K562 (cell line): Measurements from ENCODE around the gene IRF2BP1. TPM values are rescaled to one million over a fixed set of nuclear protein-coding genes. Genes with fewer than 3 reads are reported as not detected.

Experiments used
- ARID1B ChIP-seq: fragments of 450-650 bp; IDR thresholded peaks from 2 replicates; pipeline ENCODE4 v1.6.1; 2016; ENCODE audit warnings: antibody characterized with exemption, mild to moderate bottlenecking, inconsistent platforms
- DACH1 ChIP-seq: fragments of 450-650 bp; IDR thresholded peaks from 2 replicates; pipeline ENCODE4 v1.6.1; 2018; ENCODE audit not compliant: partially characterized antibody
- HDAC3 ChIP-seq: fragments of 450-650 bp; IDR thresholded peaks from 2 replicates; pipeline ENCODE4 v1.6.1; 2018; ENCODE audit warnings: borderline replicate concordance, mild to moderate bottlenecking, moderate library complexity; ENCODE audit not compliant: partially characterized antibody
- KAT8 ChIP-seq: fragments of 450-650 bp; IDR thresholded peaks from 2 replicates; pipeline ENCODE4 v1.6.1; 2016; ENCODE audit warnings: low read depth, mild to moderate bottlenecking
- MTF1 ChIP-seq: fragments of 250-450 bp; sonication (Bioruptor Pico); IDR thresholded peaks from 2 replicates; pipeline ENCODE4 v1.9.0; 2021; ENCODE audit warnings: moderate library complexity, mild to moderate bottlenecking, inconsistent platforms, borderline replicate concordance
- MXI1 ChIP-seq: IDR thresholded peaks from 2 replicates; pipeline ENCODE4 v1.6.1; 2011; ENCODE audit warnings: low read depth, mild to moderate bottlenecking, improper control_type of control experiment, low read length
- PRMT5 ChIP-seq: sonication (generic); formaldehyde crosslinking; IDR thresholded peaks from 2 replicates; pipeline ENCODE4 v1.5.0; 2020; ENCODE audit warnings: missing genetic modification reagents
- SRSF1 ChIP-seq: fragments of 200-400 bp; formaldehyde crosslinking; IDR thresholded peaks from 2 replicates; pipeline ENCODE4 v1.6.1; 2017; ENCODE audit warnings: mild to moderate bottlenecking, low read depth, low read length, moderate library complexity
- SRSF9 ChIP-seq: fragments of 200-400 bp; formaldehyde crosslinking; IDR thresholded peaks from 2 replicates; pipeline ENCODE4 v1.6.1; 2017; ENCODE audit warnings: low read depth, low read length, borderline replicate concordance
- ZFP36 ChIP-seq: fragments of 150-350 bp; IDR thresholded peaks from 2 replicates; pipeline ENCODE4 v1.6.1; 2018; ENCODE audit warnings: low read length, low read depth; ENCODE audit not compliant: partially characterized antibody
- ZNF324 ChIP-seq: fragments of 250-450 bp; sonication (Bioruptor Pico); IDR thresholded peaks from 2 replicates; pipeline ENCODE4 v1.4.0; 2020; ENCODE audit warnings: mild to moderate bottlenecking
- ZNF354B ChIP-seq: fragments of 250-450 bp; sonication (Bioruptor Pico); IDR thresholded peaks from 2 replicates; pipeline ENCODE4 v1.4.0; 2020
- ZNF436 ChIP-seq: fragments of 250-450, 450-650 bp; sonication (Bioruptor Pico); formaldehyde crosslinking; IDR thresholded peaks from 2 replicates; pipeline ENCODE4 v1.7.0; 2020; ENCODE audit warnings: mild to moderate bottlenecking
- polyA plus RNA-seq, 8 experiments: library from polyadenylated mRNA; depleted of rRNA in 4 of 8; stranded (reverse) in 5 of 8; unstranded in 3 of 8; fragments of >200 nt; fragmentation: Nextera tagmentation in 2 of 8; fragmentation: Illumina TruSeq in 1 of 8; extraction: Ambion mirVana in 2 of 8; extraction: Trizol in 1 of 8; gene quantifications; 2 replicates each; pipeline versions ENCODE4 v1.2.1 to v1.2.3, GENCODE V29; 2011 to 2014; ENCODE audit warnings: inconsistent platforms in 1 of 8, missing spikeins in 1 of 8
- total RNA-seq, 7 experiments: library from RNA; depleted of rRNA in 6 of 7; stranded (reverse); fragments of >200 nt in 6 of 7; fragmentation: Illumina TruSeq in 2 of 7; extraction: Trizol in 2 of 7; gene quantifications; 2 replicates each; pipeline versions ENCODE4 v1.2.1 to v1.2.3, GENCODE V29; 2011 to 2021; ENCODE audit warnings: low replicate concordance in 1 of 7
- TF ChIP-seq, protein P1 (sequence below): IDR thresholded peaks from 2 replicates; pipeline ENCODE4 v1.6.1; 2014; ENCODE audit warnings: antibody characterized with exemption
- TF ChIP-seq, protein P2 (sequence below): fragments of 200-800 bp; sonication (Bioruptor generic); IDR thresholded peaks from 2 replicates; pipeline ENCODE4 v1.6.1; 2016; ENCODE audit warnings: missing genetic modification characterization, missing compliant biosample characterization

Gene IRF2BP1
- total and polyA plus RNA-seq, 9 of the 15 experiments (the other 6 are each of a cell fraction or from before 2014, with no cell fraction given) = 0.61 to 35.9 (median 3.5) TPM

DNA sequence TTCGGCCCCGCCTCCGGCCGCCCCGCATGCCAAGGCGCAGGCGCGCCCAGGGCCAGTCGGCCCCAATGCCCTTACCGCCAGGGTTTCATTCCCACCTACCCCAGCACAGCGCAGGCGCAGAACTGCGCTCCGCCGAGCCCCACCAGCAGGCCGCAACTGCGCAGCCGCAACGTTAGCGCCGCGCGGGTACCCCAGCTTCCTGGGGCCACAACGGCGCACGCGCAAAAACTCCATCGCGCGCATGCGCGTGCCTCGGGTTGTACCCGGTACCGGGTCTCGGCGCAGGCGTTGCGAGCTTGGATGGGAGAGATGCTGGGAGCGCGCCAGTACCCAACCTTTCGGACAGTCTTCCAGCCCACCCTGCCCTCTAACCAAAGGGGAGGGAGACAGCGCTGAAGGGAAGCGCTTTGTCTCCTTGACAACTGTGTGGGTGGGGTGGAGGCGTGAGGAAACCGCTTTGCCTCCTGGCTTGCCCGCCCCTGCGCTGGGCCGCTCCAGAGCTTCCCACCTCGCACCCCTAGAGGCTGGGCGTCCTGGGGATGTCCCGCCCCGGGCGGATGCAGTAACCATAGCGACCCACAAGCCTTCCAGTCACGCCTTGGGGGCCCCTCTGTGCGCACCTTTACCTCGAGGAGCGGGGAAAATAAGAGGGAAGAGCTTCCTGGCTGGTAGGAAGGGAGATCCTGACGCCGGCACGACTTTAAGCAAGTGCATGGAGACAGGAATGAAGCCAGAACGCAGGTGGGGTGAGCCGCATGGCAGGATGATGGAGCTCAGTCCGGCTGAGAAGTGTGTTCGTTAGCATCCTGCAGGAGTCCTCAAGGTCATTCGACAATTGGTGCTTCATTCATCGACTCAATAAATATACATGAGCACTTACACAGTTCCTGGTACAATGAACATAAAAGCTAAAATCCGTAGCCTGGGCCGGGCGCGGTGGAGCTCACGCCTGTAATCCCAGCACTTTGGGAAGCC is 17.0 kb upstream of the IRF2BP1 start (continued):
- no peak for TF ChIP-seq PRMT5 (CRISPR knock-in tag)
- TF ChIP-seq MTF1 = no peak
- no peak for TF ChIP-seq HDAC3
- no peak for TF ChIP-seq ZFP36
- TF ChIP-seq, protein P1, sequence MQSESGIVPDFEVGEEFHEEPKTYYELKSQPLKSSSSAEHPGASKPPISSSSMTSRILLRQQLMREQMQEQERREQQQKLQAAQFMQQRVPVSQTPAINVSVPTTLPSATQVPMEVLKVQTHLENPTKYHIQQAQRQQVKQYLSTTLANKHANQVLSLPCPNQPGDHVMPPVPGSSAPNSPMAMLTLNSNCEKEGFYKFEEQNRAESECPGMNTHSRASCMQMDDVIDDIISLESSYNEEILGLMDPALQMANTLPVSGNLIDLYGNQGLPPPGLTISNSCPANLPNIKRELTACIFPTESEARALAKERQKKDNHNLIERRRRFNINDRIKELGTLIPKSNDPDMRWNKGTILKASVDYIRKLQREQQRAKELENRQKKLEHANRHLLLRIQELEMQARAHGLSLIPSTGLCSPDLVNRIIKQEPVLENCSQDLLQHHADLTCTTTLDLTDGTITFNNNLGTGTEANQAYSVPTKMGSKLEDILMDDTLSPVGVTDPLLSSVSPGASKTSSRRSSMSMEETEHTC = no peak
- no peak for TF ChIP-seq ZNF436
- no peak for TF ChIP-seq KAT8
- no peak for TF ChIP-seq DACH1
- TF ChIP-seq ZNF354B (CRISPR knock-in tag) = no peak
- no peak for TF ChIP-seq SRSF9
- no peak for TF ChIP-seq MXI1
- TF ChIP-seq, protein P2, sequence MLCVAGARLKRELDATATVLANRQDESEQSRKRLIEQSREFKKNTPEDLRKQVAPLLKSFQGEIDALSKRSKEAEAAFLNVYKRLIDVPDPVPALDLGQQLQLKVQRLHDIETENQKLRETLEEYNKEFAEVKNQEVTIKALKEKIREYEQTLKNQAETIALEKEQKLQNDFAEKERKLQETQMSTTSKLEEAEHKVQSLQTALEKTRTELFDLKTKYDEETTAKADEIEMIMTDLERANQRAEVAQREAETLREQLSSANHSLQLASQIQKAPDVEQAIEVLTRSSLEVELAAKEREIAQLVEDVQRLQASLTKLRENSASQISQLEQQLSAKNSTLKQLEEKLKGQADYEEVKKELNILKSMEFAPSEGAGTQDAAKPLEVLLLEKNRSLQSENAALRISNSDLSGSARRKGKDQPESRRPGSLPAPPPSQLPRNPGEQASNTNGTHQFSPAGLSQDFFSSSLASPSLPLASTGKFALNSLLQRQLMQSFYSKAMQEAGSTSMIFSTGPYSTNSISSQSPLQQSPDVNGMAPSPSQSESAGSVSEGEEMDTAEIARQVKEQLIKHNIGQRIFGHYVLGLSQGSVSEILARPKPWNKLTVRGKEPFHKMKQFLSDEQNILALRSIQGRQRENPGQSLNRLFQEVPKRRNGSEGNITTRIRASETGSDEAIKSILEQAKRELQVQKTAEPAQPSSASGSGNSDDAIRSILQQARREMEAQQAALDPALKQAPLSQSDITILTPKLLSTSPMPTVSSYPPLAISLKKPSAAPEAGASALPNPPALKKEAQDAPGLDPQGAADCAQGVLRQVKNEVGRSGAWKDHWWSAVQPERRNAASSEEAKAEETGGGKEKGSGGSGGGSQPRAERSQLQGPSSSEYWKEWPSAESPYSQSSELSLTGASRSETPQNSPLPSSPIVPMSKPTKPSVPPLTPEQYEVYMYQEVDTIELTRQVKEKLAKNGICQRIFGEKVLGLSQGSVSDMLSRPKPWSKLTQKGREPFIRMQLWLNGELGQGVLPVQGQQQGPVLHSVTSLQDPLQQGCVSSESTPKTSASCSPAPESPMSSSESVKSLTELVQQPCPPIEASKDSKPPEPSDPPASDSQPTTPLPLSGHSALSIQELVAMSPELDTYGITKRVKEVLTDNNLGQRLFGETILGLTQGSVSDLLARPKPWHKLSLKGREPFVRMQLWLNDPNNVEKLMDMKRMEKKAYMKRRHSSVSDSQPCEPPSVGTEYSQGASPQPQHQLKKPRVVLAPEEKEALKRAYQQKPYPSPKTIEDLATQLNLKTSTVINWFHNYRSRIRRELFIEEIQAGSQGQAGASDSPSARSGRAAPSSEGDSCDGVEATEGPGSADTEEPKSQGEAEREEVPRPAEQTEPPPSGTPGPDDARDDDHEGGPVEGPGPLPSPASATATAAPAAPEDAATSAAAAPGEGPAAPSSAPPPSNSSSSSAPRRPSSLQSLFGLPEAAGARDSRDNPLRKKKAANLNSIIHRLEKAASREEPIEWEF (CRISPR knock-in tag) = no peak
- no peak for TF ChIP-seq SRSF1
- TF ChIP-seq ARID1B = no peak
- TF ChIP-seq ZNF324 (CRISPR knock-in tag) = peak; percentile 33; the same call in 1 of the 2 replicates
